ENCODE measurements around the gene MYO15A.

- TF ChIP-seq CTCF (conservative IDR thresholded peaks at IDR 0.05; ENCODE audit: low read length) (no peak), EZH2phosphoT487 (IDR thresholded peaks at IDR 0.05; ENCODE audit: borderline replicate concordance) (no peak)
These were observed 119.1 kb downstream of the MYO15A start for GRCh38 chr17:18227635-18228034.

Measured in Loucy (cell line).